SK-N-SH treated with all-trans-retinoic acid at 6 μM for 48 hours (cell line): ENCODE measurements around the gene ADRA2C.
A peak's percentile ranks its signal among the peaks of the same experiment; 100 is the strongest.

Experiments used
- ATAC-seq: fragments of 200-7000 bp; cut with Tn5 transposase; 3 replicates; pipeline ENCODE4 v1.9.1; 2020; ENCODE audit warnings: mild to moderate bottlenecking, moderate library complexity
- ARNTL ChIP-seq: fragments of 450-650 bp; formaldehyde crosslinking; IDR thresholded peaks from 2 replicates; pipeline ENCODE4 v1.5.0; 2020; ENCODE audit warnings: low read depth, mild to moderate bottlenecking, moderate library complexity, borderline replicate concordance
- BACH2 ChIP-seq: fragments of 250-450 bp; sonication (Bioruptor Pico); IDR thresholded peaks from 2 replicates; pipeline ENCODE4 v1.9.0; 2021; ENCODE audit warnings: mild to moderate bottlenecking, borderline replicate concordance
- CREB5 ChIP-seq: fragments of 250-450 bp; sonication (Bioruptor Pico); IDR thresholded peaks from 2 replicates; pipeline ENCODE4 v1.5.1; 2020; ENCODE audit warnings: low read depth, mild to moderate bottlenecking, moderate library complexity
- CSDC2 ChIP-seq: fragments of 250-450 bp; sonication (Bioruptor Pico); IDR thresholded peaks from 2 replicates; pipeline ENCODE4 v1.5.0; 2020; ENCODE audit warnings: mild to moderate bottlenecking, moderate library complexity
- CSRNP3 ChIP-seq: fragments of 250-450 bp; sonication (Bioruptor Pico); IDR thresholded peaks from 2 replicates; pipeline ENCODE4 v1.5.1; 2021; ENCODE audit warnings: mild to moderate bottlenecking, moderate library complexity
- GLIS3 ChIP-seq: fragments of 250-450 bp; sonication (Bioruptor Pico); IDR thresholded peaks from 2 replicates; pipeline ENCODE4 v1.5.0; 2020; ENCODE audit warnings: mild to moderate bottlenecking, moderate library complexity
- ISL1 ChIP-seq: fragments of 250-450 bp; sonication (Bioruptor Pico); IDR thresholded peaks from 2 replicates; pipeline ENCODE4 v2.1.2; 2022; ENCODE audit warnings: mild to moderate bottlenecking, moderate library complexity
- OSR1 ChIP-seq: fragments of 250-450 bp; sonication (Bioruptor Pico); IDR thresholded peaks from 2 replicates; pipeline ENCODE4 v1.8.0; 2022; ENCODE audit warnings: moderate library complexity, mild to moderate bottlenecking, inconsistent platforms
- PATZ1 ChIP-seq: fragments of 250-450 bp; sonication (Bioruptor Pico); IDR thresholded peaks from 2 replicates; pipeline ENCODE4 v1.8.0; 2020; ENCODE audit warnings: mild to moderate bottlenecking, moderate library complexity, borderline replicate concordance
- RARB ChIP-seq: fragments of 250-450 bp; sonication (Bioruptor Pico); IDR thresholded peaks from 2 replicates; pipeline ENCODE4 v1.8.0; 2021; ENCODE audit warnings: mild to moderate bottlenecking, moderate library complexity
- TOX ChIP-seq: fragments of 250-450 bp; sonication (Bioruptor Pico); IDR thresholded peaks from 2 replicates; pipeline ENCODE4 v1.8.0; 2021; ENCODE audit warnings: mild to moderate bottlenecking, moderate library complexity, borderline replicate concordance
- ZC3H10 ChIP-seq: fragments of 250-450 bp; sonication (Bioruptor Pico); IDR thresholded peaks from 2 replicates; pipeline ENCODE4 v1.5.1; 2021; ENCODE audit warnings: mild to moderate bottlenecking, moderate library complexity
- ZFP3 ChIP-seq: fragments of 250-450 bp; sonication (Bioruptor Pico); IDR thresholded peaks from 2 replicates; pipeline ENCODE4 v1.5.0; 2020; ENCODE audit warnings: mild to moderate bottlenecking, moderate library complexity
- ZFP30 ChIP-seq: fragments of 450-650 bp; formaldehyde crosslinking; IDR thresholded peaks from 2 replicates; pipeline ENCODE4 v1.5.0; 2022; ENCODE audit warnings: mild to moderate bottlenecking, moderate library complexity
- ZNF565 ChIP-seq: fragments of 450-650 bp; formaldehyde crosslinking; conservative IDR thresholded peaks from 2 replicates; pipeline ENCODE4 v1.5.0; 2020; ENCODE audit warnings: low read depth, mild to moderate bottlenecking, moderate library complexity
- ZNF70 ChIP-seq: fragments of 450-650 bp; formaldehyde crosslinking; IDR thresholded peaks from 2 replicates; pipeline ENCODE4 v1.5.0; 2020; ENCODE audit warnings: mild to moderate bottlenecking, moderate library complexity
- ZNF8 ChIP-seq: fragments of 450-650 bp; formaldehyde crosslinking; IDR thresholded peaks from 2 replicates; pipeline ENCODE4 v1.5.0; 2020; ENCODE audit warnings: mild to moderate bottlenecking, moderate library complexity
- TF ChIP-seq, protein P1 (sequence below): fragments of 250-450 bp; sonication (Bioruptor Pico); IDR thresholded peaks from 2 replicates; pipeline ENCODE4 v1.8.0; 2021; ENCODE audit warnings: low read depth, mild to moderate bottlenecking, moderate library complexity, borderline replicate concordance
- TF ChIP-seq, protein P2 (sequence below): fragments of 250-450 bp; sonication (Bioruptor Pico); IDR thresholded peaks from 2 replicates; pipeline ENCODE4 v1.5.0; 2020; ENCODE audit warnings: mild to moderate bottlenecking, moderate library complexity

ADRA2C gene

DNA sequence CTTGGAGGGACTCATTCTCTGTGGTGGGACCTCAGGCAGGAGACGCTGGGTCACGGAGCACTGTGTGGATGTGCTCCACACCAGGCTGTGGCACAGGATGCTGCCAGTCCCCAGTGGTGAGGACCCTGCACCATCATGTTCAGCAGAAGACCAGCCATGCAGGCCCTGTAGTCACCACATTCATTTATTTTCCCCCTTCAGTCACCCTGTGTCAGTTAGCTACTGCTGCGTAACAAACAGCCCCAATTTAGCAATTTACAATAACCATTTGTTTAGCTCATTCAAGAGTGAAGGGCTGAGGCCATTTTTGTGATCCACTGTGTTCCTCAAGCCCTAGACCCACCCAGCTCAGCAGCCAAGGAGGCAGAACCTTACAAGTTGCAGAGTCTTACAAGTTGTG, 23.6 kb upstream of the ADRA2C start:
- TF ChIP-seq TOX (CRISPR knock-in tag) (no peak), ZNF8 (CRISPR knock-in tag) (no peak), ARNTL (CRISPR knock-in tag) (no peak), ZNF70 (no peak), CSRNP3 (CRISPR knock-in tag) (no peak), RARB (CRISPR knock-in tag) (no peak), PATZ1 (CRISPR knock-in tag) (no peak)
- no peak for ATAC-seq

DNA sequence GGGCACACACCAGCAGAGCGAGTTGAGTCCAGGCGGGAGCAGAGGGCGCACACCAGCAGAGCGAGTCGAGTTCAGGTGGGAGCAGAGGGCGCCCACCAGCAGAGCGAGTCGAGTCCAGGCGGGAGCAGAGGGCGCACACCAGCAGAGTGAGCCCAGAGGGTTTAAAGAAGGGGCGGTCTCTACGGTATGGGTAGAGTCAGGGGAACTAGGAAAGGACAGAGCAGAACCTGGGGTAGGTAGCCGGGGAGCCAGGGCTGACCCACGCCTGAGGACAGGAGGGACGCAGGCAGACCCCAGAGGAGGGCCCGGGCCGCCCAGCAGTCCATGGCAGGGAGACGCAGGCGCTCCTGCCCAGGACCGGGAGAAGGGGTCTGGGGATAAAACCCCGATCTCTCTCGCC, 22.0 kb upstream of the ADRA2C start:
- no peak for ATAC-seq
- TF ChIP-seq RARB (CRISPR knock-in tag) (no peak), ZNF565 (CRISPR knock-in tag) (no peak), OSR1 (no peak), PATZ1 (CRISPR knock-in tag) (no peak), ZFP30 (no peak), ZC3H10 (no peak), TOX (CRISPR knock-in tag) (no peak), ZFP3 (no peak), CSDC2 (CRISPR knock-in tag) (no peak)
- TF ChIP-seq, protein P1, sequence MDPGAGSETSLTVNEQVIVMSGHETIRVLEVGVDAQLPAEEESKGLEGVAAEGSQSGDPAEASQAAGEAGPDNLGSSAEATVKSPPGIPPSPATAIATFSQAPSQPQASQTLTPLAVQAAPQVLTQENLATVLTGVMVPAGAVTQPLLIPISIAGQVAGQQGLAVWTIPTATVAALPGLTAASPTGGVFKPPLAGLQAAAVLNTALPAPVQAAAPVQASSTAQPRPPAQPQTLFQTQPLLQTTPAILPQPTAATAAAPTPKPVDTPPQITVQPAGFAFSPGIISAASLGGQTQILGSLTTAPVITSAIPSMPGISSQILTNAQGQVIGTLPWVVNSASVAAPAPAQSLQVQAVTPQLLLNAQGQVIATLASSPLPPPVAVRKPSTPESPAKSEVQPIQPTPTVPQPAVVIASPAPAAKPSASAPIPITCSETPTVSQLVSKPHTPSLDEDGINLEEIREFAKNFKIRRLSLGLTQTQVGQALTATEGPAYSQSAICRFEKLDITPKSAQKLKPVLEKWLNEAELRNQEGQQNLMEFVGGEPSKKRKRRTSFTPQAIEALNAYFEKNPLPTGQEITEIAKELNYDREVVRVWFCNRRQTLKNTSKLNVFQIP = no peak
- TF ChIP-seq, protein P2, sequence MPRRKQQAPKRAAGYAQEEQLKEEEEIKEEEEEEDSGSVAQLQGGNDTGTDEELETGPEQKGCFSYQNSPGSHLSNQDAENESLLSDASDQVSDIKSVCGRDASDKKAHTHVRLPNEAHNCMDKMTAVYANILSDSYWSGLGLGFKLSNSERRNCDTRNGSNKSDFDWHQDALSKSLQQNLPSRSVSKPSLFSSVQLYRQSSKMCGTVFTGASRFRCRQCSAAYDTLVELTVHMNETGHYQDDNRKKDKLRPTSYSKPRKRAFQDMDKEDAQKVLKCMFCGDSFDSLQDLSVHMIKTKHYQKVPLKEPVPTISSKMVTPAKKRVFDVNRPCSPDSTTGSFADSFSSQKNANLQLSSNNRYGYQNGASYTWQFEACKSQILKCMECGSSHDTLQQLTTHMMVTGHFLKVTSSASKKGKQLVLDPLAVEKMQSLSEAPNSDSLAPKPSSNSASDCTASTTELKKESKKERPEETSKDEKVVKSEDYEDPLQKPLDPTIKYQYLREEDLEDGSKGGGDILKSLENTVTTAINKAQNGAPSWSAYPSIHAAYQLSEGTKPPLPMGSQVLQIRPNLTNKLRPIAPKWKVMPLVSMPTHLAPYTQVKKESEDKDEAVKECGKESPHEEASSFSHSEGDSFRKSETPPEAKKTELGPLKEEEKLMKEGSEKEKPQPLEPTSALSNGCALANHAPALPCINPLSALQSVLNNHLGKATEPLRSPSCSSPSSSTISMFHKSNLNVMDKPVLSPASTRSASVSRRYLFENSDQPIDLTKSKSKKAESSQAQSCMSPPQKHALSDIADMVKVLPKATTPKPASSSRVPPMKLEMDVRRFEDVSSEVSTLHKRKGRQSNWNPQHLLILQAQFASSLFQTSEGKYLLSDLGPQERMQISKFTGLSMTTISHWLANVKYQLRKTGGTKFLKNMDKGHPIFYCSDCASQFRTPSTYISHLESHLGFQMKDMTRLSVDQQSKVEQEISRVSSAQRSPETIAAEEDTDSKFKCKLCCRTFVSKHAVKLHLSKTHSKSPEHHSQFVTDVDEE (CRISPR knock-in tag) = no peak
- TF ChIP-seq, all 23 proteins: peak for 0

DNA sequence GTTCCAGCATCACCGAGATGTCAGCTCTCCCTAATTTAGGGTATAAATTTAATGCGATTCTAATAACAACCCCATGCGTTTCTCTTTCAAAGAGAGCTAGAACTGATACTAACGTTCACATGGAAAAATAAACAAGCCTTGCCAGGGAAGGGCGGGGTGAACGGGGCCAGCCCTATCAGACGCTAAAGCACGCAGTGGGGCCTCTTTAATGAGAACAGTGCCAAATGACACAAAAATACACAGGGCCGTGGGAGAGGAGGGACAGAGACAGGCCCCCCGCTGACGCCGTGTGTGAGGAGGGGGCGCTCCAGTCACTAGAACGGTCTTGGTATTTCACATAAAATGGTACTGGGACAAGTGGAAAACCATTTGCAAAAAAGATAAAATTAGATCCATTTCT, 21.3 kb upstream of the ADRA2C start:
- no peak for TF ChIP-seq TOX (CRISPR knock-in tag)
- TF ChIP-seq ISL1 (CRISPR knock-in tag) = no peak
- TF ChIP-seq ZNF70 = no peak
- no peak for ATAC-seq

GRCh38 chr4:3745886-3746656, 20.1 kb upstream of the ADRA2C start:
- TF ChIP-seq CREB5 (CRISPR knock-in tag) = 0 out of 2 replicates have a peak, but pooled peaks have one; percentile 19
- TF ChIP-seq GLIS3 (CRISPR knock-in tag) = no peak
- no peak for TF ChIP-seq ARNTL (CRISPR knock-in tag)
- TF ChIP-seq BACH2 (CRISPR knock-in tag) = no peak
- no peak for TF ChIP-seq ZC3H10
- 0 out of 2 replicates have a peak, but pooled peaks have one; percentile 38 for TF ChIP-seq ZFP3
- TF ChIP-seq, protein P2 (CRISPR knock-in tag) = peak; percentile 73
- peak; percentile 26; the same call in 1 of the 2 replicates for TF ChIP-seq ZNF8 (CRISPR knock-in tag)
- peak; percentile 76 for ATAC-seq
